Mucosa of descending colon (tissue), 3 donors: Measurements from ENCODE around the gene CDS1. TPM values are rescaled to one million over a fixed set of nuclear protein-coding genes. Genes with fewer than 3 reads are reported as not detected.
A peak's percentile ranks its signal among the peaks of the same experiment; 100 is the strongest.

ENCODE experiments used
- ATAC-seq: fragments of 200-7000 bp; cut with Tn5 transposase; one replicate; pipeline ENCODE4 v1.9.1; 2020; ENCODE audit warnings: mild to moderate bottlenecking, moderate library complexity
- DNase-seq, 3 donors: peaks; one replicate each; pipeline ENCODE4 v3.0.0-alpha.2; 2020
- H3K36me3 ChIP-seq: fragments of 200-600 bp; one replicate; pipeline ENCODE4 v1.8.0; 2021; ENCODE audit warnings: low read depth, mild to moderate bottlenecking
- H3K4me1 ChIP-seq: fragments of 200-600 bp; one replicate; pipeline ENCODE4 v1.8.0; 2021; ENCODE audit warnings: low read depth, mild to moderate bottlenecking
- H3K4me3 ChIP-seq: fragments of 200-600 bp; one replicate; pipeline ENCODE4 v1.8.0; 2021; ENCODE audit warnings: mild to moderate bottlenecking
- H3K9me3 ChIP-seq: fragments of 200-600 bp; one replicate; pipeline ENCODE4 v1.8.0; 2021; ENCODE audit warnings: mild to moderate bottlenecking
- intact Hi-C, 2 donors: fragments of 100-400 bp; cut with DNase I in 1 of 2; cut with micrococcal nuclease in 1 of 2; formaldehyde crosslinking; loops; one replicate each; pipeline versions ENCODE4 v1.11.0 to v1.11.1; 2022; cut with DNase I, micrococcal nuclease
- total RNA-seq, 3 donors: library from RNA; stranded (reverse); fragmentation: NEBNext Ultra II Directional in 2 of 3; extraction: Animal tissue kit (Norgen Biotek cat#: 25700) in 2 of 3; gene quantifications; one replicate each; pipeline versions ENCODE4 v1.2.1 to v1.2.4, GENCODE V29; 2021 to 2023
- TF ChIP-seq, protein P1 (sequence below): fragments of 200-600 bp; IDR thresholded peaks from one replicate; pipeline ENCODE4 v1.8.0; 2022; ENCODE audit warnings: antibody characterized with exemption, mild to moderate bottlenecking
- donor health status: DM: no; HTN: no; CAD: no; lungs with moderate emphysema.
- donor health status: DM: no; HTN: no; CAD: no.
- donor health status: DM: no; HTN: yes; CAD: no.

Gene CDS1
- total RNA-seq, 3 donors from 2014 or later = 18.9 to 44.2 (median 39.2) TPM

DNA sequence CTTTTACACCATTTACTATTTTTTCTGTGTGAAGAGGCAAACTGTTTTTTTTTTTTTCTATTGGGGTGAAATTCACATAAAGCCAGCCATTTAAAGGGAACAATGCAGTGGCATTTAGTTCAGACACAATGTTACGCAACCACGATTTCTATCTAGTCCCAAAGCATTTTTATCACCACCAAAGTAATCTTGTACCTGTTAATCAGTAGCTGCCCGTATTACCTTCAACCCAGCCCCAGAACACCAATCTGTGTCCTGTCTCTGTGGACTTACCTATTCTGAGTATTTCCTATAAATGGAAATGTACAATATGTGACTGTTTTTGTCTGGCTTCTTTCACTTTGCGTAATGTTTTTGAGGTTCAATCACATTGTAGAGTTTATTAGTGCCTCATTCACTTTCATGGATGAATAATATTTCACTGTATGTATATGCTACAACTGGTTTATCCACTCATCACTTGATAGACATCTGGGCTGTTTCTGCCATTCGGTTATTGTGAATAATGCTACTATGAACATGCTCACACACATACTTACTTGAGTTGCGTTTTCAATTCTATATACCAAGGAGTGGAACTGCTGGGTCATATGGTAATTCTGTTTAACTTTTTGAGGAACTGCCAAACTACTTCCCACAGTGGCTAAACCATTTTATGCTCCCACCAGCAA, 116.2 kb downstream of the CDS1 start:
- DNase-seq (no peak), ATAC-seq (peak; percentile 77)
- intact Hi-C loops = no loop called here

More for the DNA sequence above, 116.2 kb downstream of the CDS1 start:
- H3K9me3 ChIP-seq = no peaks in the 10 kb centered on the region
- TF ChIP-seq, protein P1, sequence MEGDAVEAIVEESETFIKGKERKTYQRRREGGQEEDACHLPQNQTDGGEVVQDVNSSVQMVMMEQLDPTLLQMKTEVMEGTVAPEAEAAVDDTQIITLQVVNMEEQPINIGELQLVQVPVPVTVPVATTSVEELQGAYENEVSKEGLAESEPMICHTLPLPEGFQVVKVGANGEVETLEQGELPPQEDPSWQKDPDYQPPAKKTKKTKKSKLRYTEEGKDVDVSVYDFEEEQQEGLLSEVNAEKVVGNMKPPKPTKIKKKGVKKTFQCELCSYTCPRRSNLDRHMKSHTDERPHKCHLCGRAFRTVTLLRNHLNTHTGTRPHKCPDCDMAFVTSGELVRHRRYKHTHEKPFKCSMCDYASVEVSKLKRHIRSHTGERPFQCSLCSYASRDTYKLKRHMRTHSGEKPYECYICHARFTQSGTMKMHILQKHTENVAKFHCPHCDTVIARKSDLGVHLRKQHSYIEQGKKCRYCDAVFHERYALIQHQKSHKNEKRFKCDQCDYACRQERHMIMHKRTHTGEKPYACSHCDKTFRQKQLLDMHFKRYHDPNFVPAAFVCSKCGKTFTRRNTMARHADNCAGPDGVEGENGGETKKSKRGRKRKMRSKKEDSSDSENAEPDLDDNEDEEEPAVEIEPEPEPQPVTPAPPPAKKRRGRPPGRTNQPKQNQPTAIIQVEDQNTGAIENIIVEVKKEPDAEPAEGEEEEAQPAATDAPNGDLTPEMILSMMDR = no peak
- H3K4me1 ChIP-seq = no peaks in the 10 kb centered on the region
- H3K4me3 ChIP-seq = no peak overlapping the region
- no peaks in the 10 kb centered on the region for H3K36me3 ChIP-seq

Other genes starting within 250 kb of the CDS1 start
- gene NKX6-1, start 83.8 kb upstream of the CDS1 start, total RNA-seq = not detected